Endothelial cell of umbilical vein (primary cell): ENCODE data around the gene RNF19B. TPM values are rescaled to one million over a fixed set of nuclear protein-coding genes. Genes with fewer than 3 reads are reported as not detected.
A peak's percentile ranks its signal among the peaks of the same experiment; 100 is the strongest.

ENCODE experiments used
- BruUV-seq: library from RNA; stranded (reverse); fragments of 400-500 nt; replicated peaks from 2 replicates; lab custom pipeline; 2021; lab: Mats Ljungman, UMichigan
- CTCF ChIA-PET: fragments of 300-600, 350-600 bp; sonication (Branson Sonifier 250); formaldehyde crosslinking; loops from one replicate; lab custom pipeline; 2021; ENCODE audit warnings: antibody characterized with exemption, inconsistent platforms; lab: Charles Lee
- POLR2A ChIA-PET: fragments of 300-600, 350-600 bp; sonication (Branson Sonifier 250); formaldehyde crosslinking; loops from one replicate; lab custom pipeline; 2021; ENCODE audit warnings: antibody characterized with exemption, inconsistent platforms; lab: Charles Lee
- DNase-seq: peaks from one replicate; pipeline ENCODE4 v3.0.0-alpha.2; 2011; ENCODE audit warnings: low read depth, low spot score
- FAIRE-seq: peaks from 2 replicates; lab custom pipeline; 2011; peaks lifted over from hg19 to GRCh38; lab: Jason Lieb, UNC
- H2AFZ ChIP-seq: 2 replicates; pipeline ENCODE4 v1.6.0; 2012; ENCODE audit warnings: low read depth, low read length, control low read depth, inconsistent platforms
- H3K27ac ChIP-seq: 2 replicates; pipeline ENCODE4 v1.5.1; 2011; ENCODE audit warnings: low read depth, mild to moderate bottlenecking, control low read depth, low read length, moderate library complexity; ENCODE audit not compliant: insufficient read depth
- H3K27me3 ChIP-seq, 2 experiments: 2 replicates each; pipeline versions ENCODE4 v1.6.0 to v1.6.1; 2011; ENCODE audit warnings: low read length in 2 of 2, mixed read lengths in 1 of 2; ENCODE audit not compliant: control insufficient read depth in 2 of 2, insufficient read depth in 2 of 2
- H3K36me3 ChIP-seq, 2 experiments: 2 replicates in 1 of 2; 3 replicates in 1 of 2; pipeline ENCODE4 v1.5.1; 2011; ENCODE audit warnings: low read length in 2 of 2, mild to moderate bottlenecking in 1 of 2, moderate library complexity in 1 of 2; ENCODE audit not compliant: control insufficient read depth in 2 of 2, insufficient read depth in 2 of 2; ENCODE audit errors: extremely low read depth in 1 of 2
- H3K4me1 ChIP-seq: 3 replicates; pipeline ENCODE4 v1.5.1; 2011; ENCODE audit warnings: mild to moderate bottlenecking, low read length; ENCODE audit not compliant: control insufficient read depth, insufficient read depth; ENCODE audit errors: extremely low read depth
- H3K4me2 ChIP-seq: 2 replicates; pipeline ENCODE4 v1.6.1; 2011; ENCODE audit warnings: low read length, control low read depth, mixed read lengths; ENCODE audit not compliant: insufficient read depth
- H3K4me3 ChIP-seq, 3 experiments: fragments of 200-600 bp in 1 of 3; sonication (generic), shearing (Covaris generic) in 1 of 3; replicated peaks in 1 of 3; 2 replicates each; pipeline ENCODE4 v1.5.1; 2011 to 2016; ENCODE audit warnings: control low read depth in 3 of 3, low read length in 3 of 3, mild to moderate bottlenecking in 2 of 3, inconsistent platforms in 1 of 3, low read depth in 1 of 3, moderate library complexity in 1 of 3; ENCODE audit not compliant: insufficient read depth in 1 of 3
- H3K79me2 ChIP-seq: 2 replicates; pipeline ENCODE4 v1.6.0; 2012; ENCODE audit warnings: low read length, inconsistent platforms; ENCODE audit not compliant: control insufficient read depth, insufficient read depth
- H3K9ac ChIP-seq: replicated peaks from 2 replicates; pipeline ENCODE3; 2011; ENCODE audit warnings: low read length, control low read depth; ENCODE audit not compliant: insufficient read depth; ENCODE audit errors: extremely low read depth
- H3K9me1 ChIP-seq: replicated peaks from 3 replicates; pipeline ENCODE4 v1.6.0; 2011; ENCODE audit warnings: mild to moderate bottlenecking, low read length; ENCODE audit not compliant: control insufficient read depth, insufficient read depth; ENCODE audit errors: extremely low read depth
- H3K9me3 ChIP-seq: replicated peaks from 2 replicates; pipeline ENCODE4 v1.5.1; 2012; ENCODE audit warnings: low read length, inconsistent platforms; ENCODE audit not compliant: control insufficient read depth, insufficient read depth
- H4K20me1 ChIP-seq: replicated peaks from 2 replicates; pipeline ENCODE3; 2011; ENCODE audit warnings: mild to moderate bottlenecking, low read length; ENCODE audit not compliant: control insufficient read depth, insufficient read depth; ENCODE audit errors: extremely low read depth
- EZH2 ChIP-seq: IDR thresholded peaks from 2 replicates; pipeline ENCODE4 v1.6.1; 2012; ENCODE audit warnings: borderline replicate concordance, low read depth, mild to moderate bottlenecking, moderate library complexity, low read length, inconsistent platforms; ENCODE audit not compliant: severe bottlenecking
- FOS ChIP-seq: IDR thresholded peaks from 2 replicates; pipeline ENCODE4 v1.6.1; 2011; ENCODE audit warnings: mild to moderate bottlenecking, low read length, moderate library complexity, borderline replicate concordance; ENCODE audit not compliant: insufficient read depth
- GATA2 ChIP-seq: IDR thresholded peaks from 2 replicates; pipeline ENCODE4 v1.7.0; 2011; ENCODE audit warnings: low read depth, mild to moderate bottlenecking, moderate library complexity, mixed read lengths, low read length; ENCODE audit not compliant: insufficient read length, insufficient read depth
- JUN ChIP-seq: IDR thresholded peaks from 2 replicates; pipeline ENCODE4 v1.6.1; 2011; ENCODE audit warnings: borderline replicate concordance, low read depth; ENCODE audit not compliant: insufficient read length, insufficient read depth
- MAX ChIP-seq: IDR thresholded peaks from 2 replicates; pipeline ENCODE4 v1.6.1; 2011; ENCODE audit not compliant: insufficient read depth, insufficient read length
- POLR2A ChIP-seq: IDR thresholded peaks from 2 replicates; pipeline ENCODE4 v1.6.1; 2012; ENCODE audit warnings: low read depth, mild to moderate bottlenecking, control low read depth, low read length
- POLR2AphosphoS5 ChIP-seq: IDR thresholded peaks from 2 replicates; pipeline ENCODE4 v1.6.1; 2012; ENCODE audit warnings: low read depth, mild to moderate bottlenecking, control low read depth, low read length, moderate library complexity; ENCODE audit not compliant: insufficient read depth
- dilution Hi-C: fragments of 300-500 bp; cut with MboI; formaldehyde crosslinking; loops from one replicate; pipeline ENCODE4 v1.15.0; 2019; ENCODE audit warnings: low sequenced_read_pairs; ENCODE audit not compliant: extremely low pct_ligation_motif_present
- intact Hi-C: fragments of 100-400 bp; cut with micrococcal nuclease; formaldehyde crosslinking; loops from one replicate; pipeline ENCODE4 v1.10.0; 2022
- polyA plus RNA-seq, 4 experiments: library from polyadenylated mRNA; depleted of rRNA in 3 of 4; stranded (reverse) in 3 of 4; unstranded in 1 of 4; fragments of >200 nt; gene quantifications; 2 replicates each; pipeline versions ENCODE4 v1.2.1 to v1.2.3, GENCODE V29; 2011 to 2012; ENCODE audit warnings: missing spikeins in 1 of 4
- total RNA-seq: library from RNA; stranded (reverse); gene quantifications from 2 replicates; pipeline ENCODE4 v1.2.3, GENCODE V29; 2021
- TF ChIP-seq, protein P1 (sequence below), 2 donors: IDR thresholded peaks; 1 replicate in 1 of 2; 2 replicates in 1 of 2; pipeline ENCODE4 v1.5.1; 2011; ENCODE audit warnings: low read length in 2 of 2, mild to moderate bottlenecking in 2 of 2, moderate library complexity in 2 of 2, control low read depth in 1 of 2, inconsistent platforms in 1 of 2, low read depth in 1 of 2; ENCODE audit not compliant: insufficient read depth in 1 of 2; ENCODE audit errors: extremely low read depth in 1 of 2

The RNF19B gene
- total and polyA plus RNA-seq, 2 donors (not counting 3 experiments of a cell fraction or from before 2014, with no cell fraction given) = 19.2 to 25.6 TPM

DNA sequence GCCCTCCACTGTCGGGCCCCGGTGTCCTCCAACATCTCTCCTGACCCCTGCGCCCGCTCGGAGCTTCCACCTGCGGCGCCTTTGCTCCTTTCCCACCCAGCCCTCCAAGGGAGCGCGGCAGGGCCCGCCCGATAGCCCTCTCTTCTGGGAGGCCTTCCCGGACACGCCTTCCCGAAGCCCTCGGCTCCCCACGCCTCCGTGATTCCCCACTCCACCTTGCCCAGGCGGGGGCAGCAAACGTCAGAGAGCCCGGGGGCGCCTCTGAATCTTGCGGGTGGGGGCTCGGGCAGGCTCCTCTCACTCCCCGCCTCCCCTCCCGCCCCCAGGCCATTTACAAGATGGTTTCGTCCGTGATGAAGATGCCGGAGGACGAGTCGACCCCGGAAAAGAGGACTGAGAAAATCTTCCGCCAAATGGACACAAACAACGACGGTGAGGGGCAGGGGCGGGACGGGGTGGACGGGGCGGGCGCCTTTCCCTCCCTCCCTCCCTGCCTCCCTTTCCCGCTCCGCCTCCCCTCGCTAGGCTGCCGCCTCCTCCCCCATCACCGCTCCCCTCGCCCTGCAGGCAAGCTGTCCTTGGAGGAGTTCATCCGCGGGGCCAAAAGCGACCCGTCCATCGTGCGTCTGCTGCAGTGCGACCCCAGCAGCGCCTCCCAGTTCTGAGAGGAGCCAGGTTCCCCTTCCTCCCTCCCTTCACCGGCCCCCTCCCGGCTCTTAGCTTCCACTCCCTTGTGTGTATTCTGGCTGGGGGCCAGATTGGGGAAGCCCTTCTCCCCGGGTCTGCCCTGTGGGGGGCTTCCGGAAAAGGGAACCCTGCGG, 71.2 kb downstream of the RNF19B start:
- Histone ChIP-seq H2AFZ (peak overlapping the region; percentile 63), H3K9me3 (no peaks in the 10 kb centered on the region), H4K20me1 (no peaks in the 10 kb centered on the region), H3K27ac (no peak overlapping the region), H3K9me1 (no peaks in the 10 kb centered on the region), H3K4me3 (peak overlapping the region; percentile 16 to 35 (median 30)), H3K4me2 (peak overlapping the region; percentile 61), H3K79me2 (no peaks in the 10 kb centered on the region), H3K27me3 (peaks cover 13 to 19% of the 10 kb centered on the region in 2 experiments), H3K36me3 (no peaks in the 10 kb centered on the region), H3K4me1 (peaks cover 8% of the 10 kb centered on the region), H3K9ac (no peak overlapping the region)
- TF ChIP-seq EZH2 (peak; percentile 35), MAX (no peak)
- intact Hi-C loops = no loop called here
- dilution Hi-C loops = no loop called here
- ChIA-PET CTCF (interaction anchor here (0.8 to 5.7 kb wide), 15 partner anchors 11 to 492 kb away, joined by 3 to 51 read pairs (median 4); no protein-coding TSS in a partner anchor), POLR2A (no interaction called here)
- BruUV-seq = no TSS peak
- FAIRE-seq (no peak), DNase-seq (no peak)

DNA sequence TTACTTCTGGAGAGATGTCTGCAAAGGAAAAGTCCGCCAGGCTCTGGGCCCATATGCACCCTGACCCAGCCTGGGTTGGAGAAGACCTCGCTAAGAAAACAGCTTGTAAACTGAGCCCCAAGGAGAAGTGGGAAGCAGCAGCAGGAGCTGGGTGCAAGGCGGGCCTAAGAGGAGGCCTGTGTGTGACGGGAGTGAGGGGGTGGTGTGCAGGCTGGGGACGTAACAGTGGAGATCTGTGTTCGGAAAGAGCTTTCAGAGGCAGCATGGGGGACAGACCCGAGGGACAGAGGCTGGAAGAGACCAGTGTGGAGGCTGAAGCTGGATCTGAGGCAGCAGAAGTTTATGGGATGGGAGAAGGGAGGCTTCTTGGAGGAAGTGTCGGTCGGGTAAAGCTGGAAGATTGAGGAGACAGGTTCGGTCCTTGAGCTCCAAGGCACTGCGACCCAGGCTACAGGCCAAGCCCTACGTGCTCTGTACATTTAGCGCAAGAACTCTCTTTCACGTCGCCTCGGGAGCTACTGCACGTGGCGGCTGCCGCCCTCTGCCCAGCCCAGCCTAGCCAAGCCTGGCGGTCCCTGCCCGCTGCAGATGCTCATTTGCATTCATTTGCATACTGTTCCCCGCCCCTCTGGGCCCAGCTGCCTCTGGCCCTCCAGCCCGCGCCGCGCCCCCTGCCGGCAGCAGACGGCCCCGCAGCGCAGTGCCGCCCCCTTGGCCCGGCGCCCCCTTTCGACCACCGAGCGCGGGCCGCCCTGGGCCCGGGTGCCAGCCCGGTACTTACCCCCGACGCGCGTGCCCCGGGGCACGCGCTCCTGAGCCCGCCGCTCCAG, 72.0 kb downstream of the RNF19B start:
- Histone ChIP-seq H4K20me1 (no peaks in the 10 kb centered on the region), H3K4me2 (peak overlapping the region; percentile 61), H3K27me3 (peaks cover 13 to 19% of the 10 kb centered on the region in 2 experiments), H3K27ac (no peak overlapping the region), H3K9me1 (no peaks in the 10 kb centered on the region), H3K9ac (no peak overlapping the region), H2AFZ (peak overlapping the region; percentile 63), H3K79me2 (no peaks in the 10 kb centered on the region), H3K4me1 (peaks cover 6% of the 10 kb centered on the region), H3K36me3 (no peaks in the 10 kb centered on the region), H3K4me3 (peak overlapping the region; percentile 16 to 35 (median 30)), H3K9me3 (no peaks in the 10 kb centered on the region)
- POLR2A ChIA-PET = no interaction called here
- no peak for TF ChIP-seq POLR2A
- TF ChIP-seq FOS = no peak
- no peak for TF ChIP-seq JUN
- TF ChIP-seq, protein P1, sequence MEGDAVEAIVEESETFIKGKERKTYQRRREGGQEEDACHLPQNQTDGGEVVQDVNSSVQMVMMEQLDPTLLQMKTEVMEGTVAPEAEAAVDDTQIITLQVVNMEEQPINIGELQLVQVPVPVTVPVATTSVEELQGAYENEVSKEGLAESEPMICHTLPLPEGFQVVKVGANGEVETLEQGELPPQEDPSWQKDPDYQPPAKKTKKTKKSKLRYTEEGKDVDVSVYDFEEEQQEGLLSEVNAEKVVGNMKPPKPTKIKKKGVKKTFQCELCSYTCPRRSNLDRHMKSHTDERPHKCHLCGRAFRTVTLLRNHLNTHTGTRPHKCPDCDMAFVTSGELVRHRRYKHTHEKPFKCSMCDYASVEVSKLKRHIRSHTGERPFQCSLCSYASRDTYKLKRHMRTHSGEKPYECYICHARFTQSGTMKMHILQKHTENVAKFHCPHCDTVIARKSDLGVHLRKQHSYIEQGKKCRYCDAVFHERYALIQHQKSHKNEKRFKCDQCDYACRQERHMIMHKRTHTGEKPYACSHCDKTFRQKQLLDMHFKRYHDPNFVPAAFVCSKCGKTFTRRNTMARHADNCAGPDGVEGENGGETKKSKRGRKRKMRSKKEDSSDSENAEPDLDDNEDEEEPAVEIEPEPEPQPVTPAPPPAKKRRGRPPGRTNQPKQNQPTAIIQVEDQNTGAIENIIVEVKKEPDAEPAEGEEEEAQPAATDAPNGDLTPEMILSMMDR (IDR thresholded peaks at IDR 0.05; ENCODE audit: extremely low read depth in 1 of 2, insufficient read depth in 1 of 2, low read depth in 1 of 2, low read length in 2 of 2) = peak; percentile 56 to 76
- no peak for TF ChIP-seq MAX
- no peak for TF ChIP-seq GATA2
- no peak for TF ChIP-seq POLR2AphosphoS5
- TF ChIP-seq EZH2 = peak; percentile 31
- DNase-seq (no peak), FAIRE-seq (no peak)
- BruUV-seq = no TSS peak
- dilution Hi-C loops (no loop called here), intact Hi-C loops (no loop called here)
- CTCF ChIA-PET = interaction anchor here (0.6 to 5.7 kb wide), 20 partner anchors 11 to 491 kb away, joined by 3 to 51 read pairs (median 4); partner anchors contain the start of gene RNF19B
